ENCODE measurements around the gene NOM1. TPM values are rescaled to one million over a fixed set of nuclear protein-coding genes. Genes with fewer than 3 reads are reported as not detected.

The NOM1 gene
- polyA plus RNA-seq, 1 of the 3 experiments (the other 2 are of a cell fraction) = 18.1 TPM

DNA sequence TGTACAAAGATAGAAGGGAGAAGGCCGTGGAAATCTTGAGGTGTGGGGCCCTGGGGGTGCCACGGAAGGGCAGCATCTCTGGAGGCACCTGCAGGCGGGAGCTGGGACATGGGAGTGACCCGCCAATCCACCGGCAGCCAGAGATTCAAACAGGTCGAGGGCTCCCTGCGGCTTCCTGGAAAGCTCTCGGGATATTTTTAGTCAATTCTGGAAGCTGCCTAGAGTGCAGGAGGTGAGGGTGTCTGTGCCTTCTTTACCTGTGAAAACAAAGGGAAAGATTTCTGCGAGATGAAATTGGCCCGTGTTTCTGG lies 44.4 kb downstream of the NOM1 start:
- Histone ChIP-seq H2AFZ (ENCODE audit: low read depth) (no peak overlapping the region), H3K36me3 (replicated peaks in 1 of 2; ENCODE audit: control insufficient read depth in 1 of 2, insufficient read depth in 2 of 2, low read length in 1 of 2) (no peaks in the 10 kb centered on the region), H3K9ac (no peak overlapping the region), H3K27me3 (ENCODE audit: insufficient read depth) (peaks cover 36% of the 10 kb centered on the region), H3K9me3 (no peaks in the 10 kb centered on the region), H3K27ac (ENCODE audit: low read depth in 2 of 2, low read length in 1 of 2) (no peak overlapping the region), H4K20me1 (ENCODE audit: insufficient read depth) (no peaks in the 10 kb centered on the region), H3K4me2 (no peak overlapping the region), H3F3A (replicated peaks; ENCODE audit: insufficient read depth) (no peaks in the 10 kb centered on the region), H3K4me3 (ENCODE audit: low read depth in 2 of 2, low read length in 1 of 2) (no peak overlapping the region), H3K9me2 (no peaks in the 10 kb centered on the region), H3K79me2 (ENCODE audit: insufficient read depth) (no peaks in the 10 kb centered on the region), H3K4me1 (ENCODE audit: control insufficient read depth in 1 of 2, insufficient read depth in 2 of 2, low read depth in 1 of 2, low read length in 1 of 2) (peaks cover 0 to 10% of the 10 kb centered on the region in 2 experiments; a peak in 1 of 4 replicates)
- POLR2A ChIA-PET = no interaction called here
- CTCF ChIA-PET = interaction anchor here (0.6 to 3.0 kb wide), 8 partner anchors 9 to 371 kb away, joined by 3 to 14 read pairs (median 4); no protein-coding TSS in a partner anchor
- TF ChIP-seq ELF1 (IDR thresholded peaks at IDR 0.05) (no peak), EP300 (IDR thresholded peaks at IDR 0.05; ENCODE audit: borderline replicate concordance in 1 of 2, low read depth in 1 of 2, low read length in 1 of 2) (no peak), TCF12 (IDR thresholded peaks at IDR 0.05) (no peak), TAF1 (IDR thresholded peaks at IDR 0.05; ENCODE audit: borderline replicate concordance, low read depth, low read length) (no peak), RXRA (IDR thresholded peaks at IDR 0.05; ENCODE audit: borderline replicate concordance, low read depth) (no peak)
- 73% methylated on average over 10 of the region's 10 CpGs for WGBS (ENCODE audit: low lambda C conversion rate)
- DNase-seq = peak; percentile 36

DNA sequence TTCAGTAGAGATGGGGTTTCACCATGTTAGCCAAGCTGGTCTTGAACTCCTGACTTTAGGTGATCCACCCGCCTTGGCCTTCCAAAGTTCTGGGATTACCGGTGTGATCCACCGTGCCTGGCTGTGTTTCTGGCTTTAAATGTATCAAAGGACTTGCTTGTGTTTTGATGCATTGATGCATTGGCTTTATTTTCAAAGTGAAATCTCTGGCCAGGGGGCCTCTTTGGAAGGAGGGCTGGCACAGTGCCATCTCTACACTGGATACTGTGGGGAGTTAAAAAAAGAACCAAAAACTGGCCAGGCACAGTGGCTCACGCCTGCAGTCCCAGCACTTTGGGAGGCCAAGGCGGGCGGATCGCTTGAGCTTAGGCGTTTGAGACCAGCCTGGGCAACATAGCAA lies 44.9 kb downstream of the NOM1 start:
- H3K9ac ChIP-seq = no peak overlapping the region

More for the DNA sequence above, 44.9 kb downstream of the NOM1 start:
- ChIA-PET CTCF (interaction anchor here (0.6 to 2.0 kb wide), 4 partner anchors 8 to 250 kb away, joined by 3 to 9 read pairs (median 6); no protein-coding TSS in a partner anchor), POLR2A (no interaction called here)
- no peak for TF ChIP-seq SIN3A (IDR thresholded peaks at IDR 0.05; ENCODE audit: borderline replicate concordance, low read depth, low read length)
- TF ChIP-seq, protein P1, sequence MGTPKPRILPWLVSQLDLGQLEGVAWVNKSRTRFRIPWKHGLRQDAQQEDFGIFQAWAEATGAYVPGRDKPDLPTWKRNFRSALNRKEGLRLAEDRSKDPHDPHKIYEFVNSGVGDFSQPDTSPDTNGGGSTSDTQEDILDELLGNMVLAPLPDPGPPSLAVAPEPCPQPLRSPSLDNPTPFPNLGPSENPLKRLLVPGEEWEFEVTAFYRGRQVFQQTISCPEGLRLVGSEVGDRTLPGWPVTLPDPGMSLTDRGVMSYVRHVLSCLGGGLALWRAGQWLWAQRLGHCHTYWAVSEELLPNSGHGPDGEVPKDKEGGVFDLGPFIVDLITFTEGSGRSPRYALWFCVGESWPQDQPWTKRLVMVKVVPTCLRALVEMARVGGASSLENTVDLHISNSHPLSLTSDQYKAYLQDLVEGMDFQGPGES (IDR thresholded peaks at IDR 0.05; ENCODE audit: low read depth, low read length) = no peak
- TF ChIP-seq, protein P2, sequence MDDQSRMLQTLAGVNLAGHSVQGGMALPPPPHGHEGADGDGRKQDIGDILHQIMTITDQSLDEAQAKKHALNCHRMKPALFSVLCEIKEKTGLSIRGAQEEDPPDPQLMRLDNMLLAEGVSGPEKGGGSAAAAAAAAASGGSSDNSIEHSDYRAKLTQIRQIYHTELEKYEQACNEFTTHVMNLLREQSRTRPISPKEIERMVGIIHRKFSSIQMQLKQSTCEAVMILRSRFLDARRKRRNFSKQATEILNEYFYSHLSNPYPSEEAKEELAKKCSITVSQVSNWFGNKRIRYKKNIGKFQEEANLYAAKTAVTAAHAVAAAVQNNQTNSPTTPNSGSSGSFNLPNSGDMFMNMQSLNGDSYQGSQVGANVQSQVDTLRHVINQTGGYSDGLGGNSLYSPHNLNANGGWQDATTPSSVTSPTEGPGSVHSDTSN (IDR thresholded peaks at IDR 0.05) = no peak
- TF ChIP-seq, protein P3, sequence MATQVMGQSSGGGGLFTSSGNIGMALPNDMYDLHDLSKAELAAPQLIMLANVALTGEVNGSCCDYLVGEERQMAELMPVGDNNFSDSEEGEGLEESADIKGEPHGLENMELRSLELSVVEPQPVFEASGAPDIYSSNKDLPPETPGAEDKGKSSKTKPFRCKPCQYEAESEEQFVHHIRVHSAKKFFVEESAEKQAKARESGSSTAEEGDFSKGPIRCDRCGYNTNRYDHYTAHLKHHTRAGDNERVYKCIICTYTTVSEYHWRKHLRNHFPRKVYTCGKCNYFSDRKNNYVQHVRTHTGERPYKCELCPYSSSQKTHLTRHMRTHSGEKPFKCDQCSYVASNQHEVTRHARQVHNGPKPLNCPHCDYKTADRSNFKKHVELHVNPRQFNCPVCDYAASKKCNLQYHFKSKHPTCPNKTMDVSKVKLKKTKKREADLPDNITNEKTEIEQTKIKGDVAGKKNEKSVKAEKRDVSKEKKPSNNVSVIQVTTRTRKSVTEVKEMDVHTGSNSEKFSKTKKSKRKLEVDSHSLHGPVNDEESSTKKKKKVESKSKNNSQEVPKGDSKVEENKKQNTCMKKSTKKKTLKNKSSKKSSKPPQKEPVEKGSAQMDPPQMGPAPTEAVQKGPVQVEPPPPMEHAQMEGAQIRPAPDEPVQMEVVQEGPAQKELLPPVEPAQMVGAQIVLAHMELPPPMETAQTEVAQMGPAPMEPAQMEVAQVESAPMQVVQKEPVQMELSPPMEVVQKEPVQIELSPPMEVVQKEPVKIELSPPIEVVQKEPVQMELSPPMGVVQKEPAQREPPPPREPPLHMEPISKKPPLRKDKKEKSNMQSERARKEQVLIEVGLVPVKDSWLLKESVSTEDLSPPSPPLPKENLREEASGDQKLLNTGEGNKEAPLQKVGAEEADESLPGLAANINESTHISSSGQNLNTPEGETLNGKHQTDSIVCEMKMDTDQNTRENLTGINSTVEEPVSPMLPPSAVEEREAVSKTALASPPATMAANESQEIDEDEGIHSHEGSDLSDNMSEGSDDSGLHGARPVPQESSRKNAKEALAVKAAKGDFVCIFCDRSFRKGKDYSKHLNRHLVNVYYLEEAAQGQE (IDR thresholded peaks at IDR 0.05; ENCODE audit: low read depth, low read length) = no peak
- no peak for TF ChIP-seq MXI1 (IDR thresholded peaks at IDR 0.05; ENCODE audit: low read depth, low read length)
- TF ChIP-seq YY1 (IDR thresholded peaks at IDR 0.05; ENCODE audit: low read depth) = no peak
- no peak for TF ChIP-seq CHD2 (IDR thresholded peaks at IDR 0.05; ENCODE audit: low read length, partially characterized antibody)
- TF ChIP-seq FOSL2 (IDR thresholded peaks at IDR 0.05; ENCODE audit: borderline replicate concordance, low read depth) = no peak
- no peak for TF ChIP-seq TEAD4 (IDR thresholded peaks at IDR 0.05; ENCODE audit: borderline replicate concordance, insufficient read depth)
- TF ChIP-seq GATA2 (CRISPR knock-in tag; IDR thresholded peaks at IDR 0.05) = no peak
- TF ChIP-seq EZH2phosphoT487 (IDR thresholded peaks at IDR 0.05; ENCODE audit: borderline replicate concordance, low read depth) = no peak
- no peak for TF ChIP-seq TCF12 (IDR thresholded peaks at IDR 0.05)
- TF ChIP-seq, protein P4, sequence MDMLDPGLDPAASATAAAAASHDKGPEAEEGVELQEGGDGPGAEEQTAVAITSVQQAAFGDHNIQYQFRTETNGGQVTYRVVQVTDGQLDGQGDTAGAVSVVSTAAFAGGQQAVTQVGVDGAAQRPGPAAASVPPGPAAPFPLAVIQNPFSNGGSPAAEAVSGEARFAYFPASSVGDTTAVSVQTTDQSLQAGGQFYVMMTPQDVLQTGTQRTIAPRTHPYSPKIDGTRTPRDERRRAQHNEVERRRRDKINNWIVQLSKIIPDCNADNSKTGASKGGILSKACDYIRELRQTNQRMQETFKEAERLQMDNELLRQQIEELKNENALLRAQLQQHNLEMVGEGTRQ (IDR thresholded peaks at IDR 0.05; ENCODE audit: borderline replicate concordance, low read depth, low read length) = no peak
- no peak for TF ChIP-seq NRF1 (IDR thresholded peaks at IDR 0.05; ENCODE audit: low read depth, low read length)
- H3K9me3 ChIP-seq = no peaks in the 10 kb centered on the region
- no peaks in the 10 kb centered on the region for H3K36me3 ChIP-seq (replicated peaks in 1 of 2; ENCODE audit: control insufficient read depth in 1 of 2, insufficient read depth in 2 of 2, low read length in 1 of 2)
- no peaks in the 10 kb centered on the region for H3K9me2 ChIP-seq
- H3F3A ChIP-seq (replicated peaks; ENCODE audit: insufficient read depth) = no peaks in the 10 kb centered on the region
- H3K27ac ChIP-seq (ENCODE audit: low read depth in 2 of 2, low read length in 1 of 2) = no peak overlapping the region
- H3K4me2 ChIP-seq = no peak overlapping the region
- 86% methylated on average over 8 of the region's 8 CpGs for WGBS (ENCODE audit: low lambda C conversion rate)
- H2AFZ ChIP-seq (ENCODE audit: low read depth) = no peak overlapping the region
- peaks cover 41% of the 10 kb centered on the region for H3K27me3 ChIP-seq (ENCODE audit: insufficient read depth)
- no peak overlapping the region for H3K4me3 ChIP-seq (ENCODE audit: low read depth in 2 of 2, low read length in 1 of 2)
- H3K4me1 ChIP-seq (ENCODE audit: control insufficient read depth in 1 of 2, insufficient read depth in 2 of 2, low read depth in 1 of 2, low read length in 1 of 2) = peaks cover 0 to 10% of the 10 kb centered on the region in 2 experiments; a peak in 1 of 4 replicates
- peak; percentile 13 for DNase-seq
- H3K79me2 ChIP-seq (ENCODE audit: insufficient read depth) = no peaks in the 10 kb centered on the region
- H4K20me1 ChIP-seq (ENCODE audit: insufficient read depth) = no peaks in the 10 kb centered on the region
